Osteoblast (primary cell): ENCODE data around the gene OR51M1. TPM values are rescaled to one million over a fixed set of nuclear protein-coding genes. Genes with fewer than 3 reads are reported as not detected.

Experiments
- DNase-seq: peaks from one replicate; pipeline ENCODE4 v3.0.0; 2011; ENCODE audit warnings: low spot score, mixed read lengths; ENCODE audit not compliant: insufficient read length; ENCODE audit errors: missing footprints
- H2AFZ ChIP-seq: 2 replicates; pipeline ENCODE4 v1.6.0; 2011; ENCODE audit warnings: mild to moderate bottlenecking, low read length
- H3K27ac ChIP-seq: 2 replicates; pipeline ENCODE4 v1.5.1; 2011; ENCODE audit warnings: mild to moderate bottlenecking, low read depth, low read length, moderate library complexity
- H3K27me3 ChIP-seq: 2 replicates; pipeline ENCODE4 v1.6.0; 2012; ENCODE audit warnings: mild to moderate bottlenecking, control low read depth, inconsistent platforms, low read length, moderate library complexity; ENCODE audit not compliant: insufficient read depth
- H3K36me3 ChIP-seq: 2 replicates; pipeline ENCODE4 v1.5.1; 2011; ENCODE audit warnings: mild to moderate bottlenecking, low read length, control low read depth, moderate library complexity; ENCODE audit not compliant: insufficient read depth
- H3K4me1 ChIP-seq: 2 replicates; pipeline ENCODE4 v1.5.1; 2011; ENCODE audit warnings: mild to moderate bottlenecking, low read length, control low read depth, moderate library complexity; ENCODE audit not compliant: insufficient read depth
- H3K4me2 ChIP-seq: 2 replicates; pipeline ENCODE4 v1.6.0; 2011; ENCODE audit warnings: mild to moderate bottlenecking, low read length; ENCODE audit not compliant: insufficient read depth
- H3K4me3 ChIP-seq: fragments of 200-600 bp; sonication (generic); 3 replicates; pipeline ENCODE4 v1.5.1; 2012; ENCODE audit warnings: mild to moderate bottlenecking, low read length, inconsistent platforms; ENCODE audit not compliant: insufficient read depth
- H3K79me2 ChIP-seq: 2 replicates; pipeline ENCODE4 v1.6.0; 2012; ENCODE audit warnings: mild to moderate bottlenecking, low read length, control low read depth, inconsistent platforms; ENCODE audit not compliant: insufficient read depth
- H3K9me3 ChIP-seq: 2 replicates; pipeline ENCODE4 v1.5.1; 2011; ENCODE audit warnings: low read depth, low read length, control low read depth
- H4K20me1 ChIP-seq: 2 replicates; pipeline ENCODE4 v1.6.0; 2012; ENCODE audit warnings: mild to moderate bottlenecking, low read length, control low read depth; ENCODE audit not compliant: insufficient read depth
- small RNA-seq: library from RNA; depleted of rRNA; stranded (forward); fragments of <200 nt; gene quantifications from one replicate; pipeline ENCODE3, GENCODE V24; 2012
- total RNA-seq: library from RNA; depleted of rRNA; stranded (reverse); fragments of >200 nt; gene quantifications from 2 replicates; pipeline ENCODE4 v1.2.3, GENCODE V29; 2012
- TF ChIP-seq, protein P1 (sequence below): IDR thresholded peaks from 2 replicates; pipeline ENCODE4 v1.5.1; 2011; ENCODE audit warnings: mild to moderate bottlenecking, low read depth, low read length, moderate library complexity; ENCODE audit errors: extremely low read depth

Gene OR51M1
- total RNA-seq, 1 donor, result not detected

DNA sequence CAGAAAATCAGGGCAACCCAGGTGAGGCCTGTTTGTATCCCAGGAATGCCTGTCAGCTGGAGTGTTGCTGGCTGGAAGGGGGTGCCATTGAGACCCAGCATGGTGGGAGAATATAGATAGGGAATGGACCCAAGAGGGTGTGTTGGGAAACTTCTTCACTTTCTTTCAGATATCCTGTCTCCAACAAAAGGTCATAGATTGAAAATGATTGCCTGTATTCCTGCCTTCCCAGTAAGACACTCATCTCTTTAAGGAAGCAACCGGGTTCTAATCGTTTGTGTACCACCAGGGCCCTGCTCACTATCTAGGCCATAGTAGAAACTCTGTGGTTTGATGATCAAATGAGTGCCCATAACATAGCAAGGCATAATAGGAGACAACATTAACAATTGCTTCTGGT, 57.8 kb downstream of the OR51M1 start, which contains the start of gene OR51I1:
Gene OR51I1, minus strand, starts transcription at position 101 of the 400 bp plus-strand sequence. Its CDS starts 0 bp downstream, at position 101.
- no peak for DNase-seq
- H3K4me2 ChIP-seq, result no peak within 1 kb of the TSS
- H3K4me1 ChIP-seq, result no peaks in the 10 kb centered on the region
- H4K20me1 ChIP-seq, result no peaks in the 10 kb centered on the region
- no peak within 1 kb of the TSS for H3K27ac ChIP-seq
- no peak within 1 kb of the TSS for H3K4me3 ChIP-seq
- H3K79me2 ChIP-seq, result no peaks in the 10 kb centered on the region
- no peaks in the 10 kb centered on the region for H3K9me3 ChIP-seq
- H2AFZ ChIP-seq, result no peak within 1 kb of the TSS
- H3K36me3 ChIP-seq, result no peaks in the 10 kb centered on the region
- TF ChIP-seq, protein P1, sequence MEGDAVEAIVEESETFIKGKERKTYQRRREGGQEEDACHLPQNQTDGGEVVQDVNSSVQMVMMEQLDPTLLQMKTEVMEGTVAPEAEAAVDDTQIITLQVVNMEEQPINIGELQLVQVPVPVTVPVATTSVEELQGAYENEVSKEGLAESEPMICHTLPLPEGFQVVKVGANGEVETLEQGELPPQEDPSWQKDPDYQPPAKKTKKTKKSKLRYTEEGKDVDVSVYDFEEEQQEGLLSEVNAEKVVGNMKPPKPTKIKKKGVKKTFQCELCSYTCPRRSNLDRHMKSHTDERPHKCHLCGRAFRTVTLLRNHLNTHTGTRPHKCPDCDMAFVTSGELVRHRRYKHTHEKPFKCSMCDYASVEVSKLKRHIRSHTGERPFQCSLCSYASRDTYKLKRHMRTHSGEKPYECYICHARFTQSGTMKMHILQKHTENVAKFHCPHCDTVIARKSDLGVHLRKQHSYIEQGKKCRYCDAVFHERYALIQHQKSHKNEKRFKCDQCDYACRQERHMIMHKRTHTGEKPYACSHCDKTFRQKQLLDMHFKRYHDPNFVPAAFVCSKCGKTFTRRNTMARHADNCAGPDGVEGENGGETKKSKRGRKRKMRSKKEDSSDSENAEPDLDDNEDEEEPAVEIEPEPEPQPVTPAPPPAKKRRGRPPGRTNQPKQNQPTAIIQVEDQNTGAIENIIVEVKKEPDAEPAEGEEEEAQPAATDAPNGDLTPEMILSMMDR, result no peak
- no peaks in the 10 kb centered on the region for H3K27me3 ChIP-seq

Small RNA genes within 50 kb of the gene (small RNA-seq; reads per million reads assigned to genes)
- not detected for gene AC104389.3

Other genes starting within 250 kb of the OR51M1 start
- gene OR52A5, start 245.5 kb upstream of the OR51M1 start, total RNA-seq, result not detected in 2 replicates
- gene OR52A1, start 229.1 kb upstream of the OR51M1 start, total RNA-seq, result not detected in 2 replicates
- not detected in 2 replicates for gene OR51V1, start 183.1 kb upstream of the OR51M1 start, total RNA-seq
- gene HBB, start 156.7 kb upstream of the OR51M1 start, total RNA-seq, result not detected in 2 replicates
- gene HBD, start 149.3 kb upstream of the OR51M1 start, total RNA-seq, result not detected in 2 replicates
- not detected in 2 replicates for gene HBG1, start 134.0 kb upstream of the OR51M1 start, total RNA-seq
- gene HBG2, start 129.0 kb upstream of the OR51M1 start, total RNA-seq, result not detected in 2 replicates
- not detected in 2 replicates for gene HBE1, start 113.9 kb upstream of the OR51M1 start, total RNA-seq
- not detected in 2 replicates for gene OR51B4, start 81.9 kb upstream of the OR51M1 start, total RNA-seq
- not detected in 2 replicates for gene OR51B2, start 59.5 kb upstream of the OR51M1 start, total RNA-seq
- gene OR51B5, start 40.3 kb upstream of the OR51M1 start, total RNA-seq, result not detected in 2 replicates
- gene OR51B6, start 32.3 kb upstream of the OR51M1 start, total RNA-seq, result not detected in 2 replicates
- gene OR51Q1, start 38.3 kb downstream of the OR51M1 start, total RNA-seq, result not detected in 2 replicates
- under 0.01 TPM in 1 of 2 replicates, not detected in the other for gene OR51I1, start 57.7 kb downstream of the OR51M1 start, total RNA-seq
- not detected in 2 replicates for gene OR51I2, start 65.5 kb downstream of the OR51M1 start, total RNA-seq
- gene OR52D1, start 104.9 kb downstream of the OR51M1 start, total RNA-seq, result not detected in 2 replicates
- gene UBQLN3, start 126.1 kb downstream of the OR51M1 start, total RNA-seq, result under 0.01 TPM in 1 of 2 replicates, not detected in the other
- 0.29 and 0.36 TPM in 2 replicates for gene UBQLNL, start 132.9 kb downstream of the OR51M1 start, total RNA-seq
- 0.29 and 0.36 TPM in 2 replicates for gene OR52H1, start 164.7 kb downstream of the OR51M1 start, total RNA-seq
- not detected in 2 replicates for gene OR52B6, start 197.1 kb downstream of the OR51M1 start, total RNA-seq
- gene TRIM6, start 212.8 kb downstream of the OR51M1 start, total RNA-seq, result 3.6 and 3.8 TPM in 2 replicates
- gene TRIM34, start 241.2 kb downstream of the OR51M1 start, total RNA-seq, result 8.3 and 10.3 TPM in 2 replicates